HG02642 (cell line): ENCODE data around the gene PPP3CA.
"Not testable (repeated sequence)": the region's sequence is repeated elsewhere in the genome, so short reads cannot be mapped to it uniquely, and the experiment has no call there.

Experiments used
- ATAC-seq: cut with Tn5 transposase; IDR thresholded peaks from one replicate; pipeline ENCODE4 v1.9.1; 2021; ENCODE audit warnings: mild to moderate bottlenecking; ENCODE audit not compliant: unreplicated experiment, poor library complexity

PPP3CA gene

GRCh38 chr4:101125045-101125942 is 222.0 kb downstream of the PPP3CA start:
- ATAC-seq = no peak

- ATAC-seq = no peak
Measured at GRCh38 chr4:101123231-101123630, 224.1 kb downstream of the PPP3CA start.

- no peak for ATAC-seq
Measured at GRCh38 chr4:101122019-101122418, 225.3 kb downstream of the PPP3CA start.

GRCh38 chr4:101119141-101119540 is 228.2 kb downstream of the PPP3CA start:
- no peak for ATAC-seq

GRCh38 chr4:101118617-101119016 is 228.7 kb downstream of the PPP3CA start:
- ATAC-seq = no peak

- no peak for ATAC-seq
Measured at GRCh38 chr4:101115887-101116286, 231.4 kb downstream of the PPP3CA start.

GRCh38 chr4:101114936-101115372 is 232.4 kb downstream of the PPP3CA start:
- ATAC-seq = no peak

GRCh38 chr4:101104312-101105052 is 242.8 kb downstream of the PPP3CA start:
- peak; percentile 37 for ATAC-seq

- peak; percentile 92 for ATAC-seq
Measured at GRCh38 chr4:101103381-101104142, 243.8 kb downstream of the PPP3CA start.

GRCh38 chr4:101102114-101102742 is 245.1 kb downstream of the PPP3CA start:
- ATAC-seq = no peak

GRCh38 chr4:101101072-101101471 is 246.3 kb downstream of the PPP3CA start:
- ATAC-seq = no peak

- no peak for ATAC-seq
Measured at GRCh38 chr4:101098666-101099400, 248.5 kb downstream of the PPP3CA start.

GRCh38 chr4:101092609-101093008 is 254.7 kb downstream of the PPP3CA start:
- not testable (repeated sequence) for ATAC-seq

- ATAC-seq = no peak
Measured at GRCh38 chr4:101089168-101089567, 258.2 kb downstream of the PPP3CA start.

- ATAC-seq = no peak
Measured at GRCh38 chr4:101086801-101087586, 260.3 kb downstream of the PPP3CA start.

- ATAC-seq = no peak
Measured at GRCh38 chr4:101083131-101083530, 264.2 kb downstream of the PPP3CA start.

- ATAC-seq = no peak
Measured at GRCh38 chr4:101081695-101082369, 265.5 kb downstream of the PPP3CA start.

GRCh38 chr4:101081166-101081565 is 266.2 kb downstream of the PPP3CA start:
- ATAC-seq = no peak
